HG03095 (cell line): ENCODE results near the gene APOBEC2.
A peak's percentile ranks its signal among the peaks of the same experiment; 100 is the strongest.

Source experiments
- ATAC-seq: cut with Tn5 transposase; IDR thresholded peaks from one replicate; pipeline ENCODE4 v1.9.1; 2021; ENCODE audit warnings: moderate library complexity; ENCODE audit not compliant: unreplicated experiment

Gene APOBEC2

GRCh38 chr6:41058783-41059181 is 5.8 kb downstream of the APOBEC2 start:
- no peak for ATAC-seq

GRCh38 chr6:41059556-41059955 is 6.6 kb downstream of the APOBEC2 start:
- no peak for ATAC-seq

GRCh38 chr6:41061196-41061726 is 8.3 kb downstream of the APOBEC2 start:
- ATAC-seq = no peak

GRCh38 chr6:41062056-41062455 is 9.1 kb downstream of the APOBEC2 start:
- no peak for ATAC-seq

GRCh38 chr6:41063884-41064285 is 10.9 kb downstream of the APOBEC2 start:
- no peak for ATAC-seq

- ATAC-seq = no peak
These were observed 11.8 kb downstream of the APOBEC2 start for GRCh38 chr6:41064841-41065240.

- ATAC-seq = no peak
These were observed 12.6 kb downstream of the APOBEC2 start for GRCh38 chr6:41065550-41066026.

- no peak for ATAC-seq
These were observed 13.9 kb downstream of the APOBEC2 start for GRCh38 chr6:41066867-41067304.

GRCh38 chr6:41071501-41071922 is 18.5 kb downstream of the APOBEC2 start:
- ATAC-seq = no peak

- ATAC-seq = peak; percentile 62
These were observed 19.2 kb downstream of the APOBEC2 start, which contains the start of gene OARD1 for GRCh38 chr6:41071923-41072835. TSS of gene OARD1 (minus strand) at chr6:41072356. CDS start at chr6:41071634, 722 bp downstream.

GRCh38 chr6:41072836-41073202 is 19.8 kb downstream of the APOBEC2 start, which contains the start of gene NFYA:
TSS of gene NFYA (plus strand) at chr6:41072974. CDS start at chr6:41079090, 6,116 bp downstream.
- ATAC-seq = peak; percentile 55

GRCh38 chr6:41073203-41073967 is 20.4 kb downstream of the APOBEC2 start:
- ATAC-seq = peak; percentile 31

- no peak for ATAC-seq
These were observed 21.1 kb downstream of the APOBEC2 start for GRCh38 chr6:41073968-41074691.

GRCh38 chr6:41074692-41075436 is 21.9 kb downstream of the APOBEC2 start:
- no peak for ATAC-seq

- no peak for ATAC-seq
These were observed 22.9 kb downstream of the APOBEC2 start for GRCh38 chr6:41075651-41076626.

- no peak for ATAC-seq
These were observed 24.5 kb downstream of the APOBEC2 start for GRCh38 chr6:41077536-41077935.

- ATAC-seq = no peak
These were observed 25.1 kb downstream of the APOBEC2 start for GRCh38 chr6:41078101-41078500.

GRCh38 chr6:41079080-41079479 is 26.1 kb downstream of the APOBEC2 start:
- no peak for ATAC-seq

GRCh38 chr6:41080621-41081020 is 27.6 kb downstream of the APOBEC2 start:
- ATAC-seq = no peak
